GM12878 (cell line): ENCODE measurements around the gene PPT2. TPM values are rescaled to one million over a fixed set of nuclear protein-coding genes. Genes with fewer than 3 reads are reported as not detected.

Experiments used
- BMI1 ChIP-seq: fragments of 450-650 bp; IDR thresholded peaks from 2 replicates; pipeline ENCODE4 v1.6.1; 2016; ENCODE audit warnings: mild to moderate bottlenecking, moderate library complexity, borderline replicate concordance
- E4F1 ChIP-seq: fragments of 450-650 bp; IDR thresholded peaks from 2 replicates; pipeline ENCODE4 v1.6.1; 2018; ENCODE audit warnings: borderline replicate concordance, mild to moderate bottlenecking; ENCODE audit not compliant: partially characterized antibody
- FOS ChIP-seq: IDR thresholded peaks from 3 replicates; pipeline ENCODE4 v1.6.1; 2011; ENCODE audit warnings: borderline replicate concordance; ENCODE audit not compliant: insufficient read length; ENCODE audit errors: extremely low read depth
- FOXK2 ChIP-seq: fragments of 450-650 bp; IDR thresholded peaks from 2 replicates; pipeline ENCODE4 v1.6.1; 2017; ENCODE audit warnings: mild to moderate bottlenecking, moderate library complexity
- HCFC1 ChIP-seq: fragments of 150-350 bp; IDR thresholded peaks from 2 replicates; pipeline ENCODE4 v1.6.1; 2014; ENCODE audit warnings: low read length
- HDGF ChIP-seq: fragments of 450-650 bp; IDR thresholded peaks from 2 replicates; pipeline ENCODE4 v1.6.1; 2016; ENCODE audit warnings: antibody characterized with exemption
- KLF5 ChIP-seq: fragments of 450-650 bp; IDR thresholded peaks from 2 replicates; pipeline ENCODE4 v1.6.1; 2014; ENCODE audit warnings: mild to moderate bottlenecking; ENCODE audit not compliant: partially characterized antibody
- LARP7 ChIP-seq: fragments of 450-650 bp; IDR thresholded peaks from 2 replicates; pipeline ENCODE4 v1.6.1; 2017; ENCODE audit warnings: mild to moderate bottlenecking
- MAX ChIP-seq: IDR thresholded peaks from 2 replicates; pipeline ENCODE4 v1.6.1; 2012; ENCODE audit warnings: low read depth, low read length, improper control_type of control experiment
- MEF2B ChIP-seq: fragments of 450-650 bp; IDR thresholded peaks from 2 replicates; pipeline ENCODE4 v1.6.1; 2018; ENCODE audit warnings: mild to moderate bottlenecking, moderate library complexity; ENCODE audit not compliant: partially characterized antibody, poor library complexity, severe bottlenecking
- MXI1 ChIP-seq: fragments of 150-350 bp; IDR thresholded peaks from 2 replicates; pipeline ENCODE4 v1.6.1; 2011; ENCODE audit warnings: low read depth, mild to moderate bottlenecking, inconsistent platforms, low read length, improper control_type of control experiment
- NFYA ChIP-seq: IDR thresholded peaks from 2 replicates; pipeline ENCODE4 v1.6.1; 2011; ENCODE audit warnings: low read depth, mild to moderate bottlenecking, low read length, improper control_type of control experiment, borderline replicate concordance
- NFYB ChIP-seq: IDR thresholded peaks from 2 replicates; pipeline ENCODE4 v1.6.1; 2011; ENCODE audit warnings: low read depth, mild to moderate bottlenecking, low read length, improper control_type of control experiment, moderate library complexity; ENCODE audit not compliant: insufficient read depth
- NR2C2 ChIP-seq: IDR thresholded peaks from 2 replicates; pipeline ENCODE4 v1.6.1; 2011; ENCODE audit warnings: borderline replicate concordance, low read depth; ENCODE audit not compliant: control insufficient read depth, insufficient read length
- NRF1 ChIP-seq: conservative IDR thresholded peaks from 2 replicates; pipeline ENCODE4 v1.6.1; 2011; ENCODE audit warnings: mild to moderate bottlenecking, low read depth, low read length, improper control_type of control experiment
- RFX5 ChIP-seq: IDR thresholded peaks from 2 replicates; pipeline ENCODE4 v1.6.1; 2011; ENCODE audit warnings: low read depth, low read length, improper control_type of control experiment
- SKIL ChIP-seq: fragments of 450-650 bp; IDR thresholded peaks from 2 replicates; pipeline ENCODE4 v1.6.1; 2017; ENCODE audit warnings: mild to moderate bottlenecking, low read depth, inconsistent platforms; ENCODE audit not compliant: poor library complexity, severe bottlenecking
- SMAD1 ChIP-seq: fragments of 450-650 bp; IDR thresholded peaks from 2 replicates; pipeline ENCODE4 v1.6.1; 2018; ENCODE audit warnings: mild to moderate bottlenecking, low read depth; ENCODE audit not compliant: partially characterized antibody
- SP1 ChIP-seq: IDR thresholded peaks from one replicate; pipeline ENCODE4 v1.6.1; 2011; ENCODE audit warnings: low read depth, low read length
- TCF7 ChIP-seq: IDR thresholded peaks from 2 replicates; pipeline ENCODE4 v1.6.1; 2014; ENCODE audit warnings: antibody characterized with exemption, borderline replicate concordance
- ZNF207 ChIP-seq: fragments of 450-650 bp; IDR thresholded peaks from 2 replicates; pipeline ENCODE4 v1.6.1; 2014; ENCODE audit warnings: antibody characterized with exemption, mild to moderate bottlenecking, borderline replicate concordance
- polyA plus RNA-seq, 11 experiments: library from polyadenylated mRNA; depleted of rRNA in 4 of 11; unstranded in 6 of 11; stranded (reverse) in 5 of 11; fragments of >200 nt; fragmentation: Nextera tagmentation in 4 of 11; fragmentation: Illumina TruSeq in 1 of 11; extraction: Ambion mirVana in 4 of 11; extraction: Trizol in 1 of 11; gene quantifications; 1 replicate in 1 of 11; 2 replicates in 10 of 11; pipeline versions ENCODE4 v1.2.1 to v1.2.3, GENCODE V29; 2011 to 2016; ENCODE audit warnings: inconsistent platforms in 2 of 11, missing spikeins in 2 of 11, low read depth in 1 of 11
- total RNA-seq, 4 experiments: library from RNA; depleted of rRNA in 3 of 4; stranded (reverse); fragments of >200 nt in 3 of 4; fragmentation: Illumina TruSeq in 1 of 4; extraction: Trizol in 1 of 4; gene quantifications; 2 replicates each; pipeline versions ENCODE4 v1.2.1 to v1.2.3, GENCODE V29; 2013 to 2021
- TF ChIP-seq, protein P1 (sequence below): fragments of 450-650 bp; IDR thresholded peaks from 2 replicates; pipeline ENCODE4 v1.6.1; 2016; ENCODE audit warnings: mild to moderate bottlenecking
- TF ChIP-seq, protein P2 (sequence below): fragments of 450-650 bp; IDR thresholded peaks from 2 replicates; pipeline ENCODE4 v1.6.1; 2014; ENCODE audit warnings: mild to moderate bottlenecking

PPT2 gene
- total and polyA plus RNA-seq, 10 of the 15 experiments (the other 5 are each of a cell fraction or from before 2014, with no cell fraction given): 1.3 to 25.5 (median 5.5) TPM

DNA sequence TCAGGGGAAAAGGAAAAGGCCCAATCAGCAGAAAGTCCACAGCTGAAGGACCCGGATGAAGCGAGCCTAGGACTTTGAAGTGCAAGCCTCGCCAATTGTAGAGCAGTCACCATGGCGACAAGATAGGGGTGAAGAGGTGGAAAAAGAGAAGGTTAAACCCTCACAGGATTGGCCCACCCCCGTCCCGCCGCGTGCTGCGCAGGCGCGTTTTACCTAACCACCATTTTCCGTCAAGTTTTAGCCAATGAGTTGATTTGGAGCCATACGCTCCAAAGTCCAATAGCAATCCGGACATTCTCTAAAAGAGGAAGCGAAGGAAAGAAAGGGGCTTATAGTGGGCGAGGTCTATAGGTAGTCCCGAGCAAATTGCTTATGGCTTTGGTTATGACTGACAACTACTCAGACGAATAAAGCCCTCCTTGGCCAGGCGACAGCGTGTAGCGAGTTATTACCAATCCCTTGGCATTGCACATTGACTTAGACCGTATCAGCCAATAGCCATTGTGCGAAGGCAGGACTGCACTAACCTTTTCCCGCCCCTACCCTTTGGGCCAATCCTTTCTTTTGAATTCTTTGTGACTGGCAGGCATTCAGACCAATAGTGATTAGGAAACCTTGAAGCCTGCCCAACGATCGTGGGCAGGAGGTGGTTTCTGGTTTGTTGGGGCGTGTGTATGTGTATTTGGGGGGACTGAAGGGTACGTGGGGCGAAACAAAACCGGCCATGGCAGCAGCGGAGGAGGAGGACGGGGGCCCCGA, 24.0 kb downstream of the PPT2 start, which contains the start of gene RNF5 (continued):
- TF ChIP-seq HCFC1 (peak; percentile 6; the same call in 1 of the 2 replicates), SP1 (peak; percentile 98), SMAD1 (no peak), ZNF207 (peak; percentile 44; the same call in 1 of the 2 replicates), HDGF (peak; percentile 70; the same call in 1 of the 2 replicates), E4F1 (peak; percentile 43), LARP7 (no peak), NFYA (peak; percentile 100), TCF7 (peak; percentile 68; the same call in 1 of the 2 replicates), NFYB (peak; percentile 99), BMI1 (peak; percentile 98), NR2C2 (no peak), FOXK2 (peak; percentile 86), NRF1 (peak; percentile 74), MEF2B (peak; percentile 38), KLF5 (peak; percentile 97), SKIL (peak; percentile 92), FOS (peak; percentile 95), RFX5 (peak; percentile 67), MAX (peak; percentile 35; the same call in 1 of the 2 replicates), MXI1 (peak; percentile 93)
- TF ChIP-seq, protein P1, sequence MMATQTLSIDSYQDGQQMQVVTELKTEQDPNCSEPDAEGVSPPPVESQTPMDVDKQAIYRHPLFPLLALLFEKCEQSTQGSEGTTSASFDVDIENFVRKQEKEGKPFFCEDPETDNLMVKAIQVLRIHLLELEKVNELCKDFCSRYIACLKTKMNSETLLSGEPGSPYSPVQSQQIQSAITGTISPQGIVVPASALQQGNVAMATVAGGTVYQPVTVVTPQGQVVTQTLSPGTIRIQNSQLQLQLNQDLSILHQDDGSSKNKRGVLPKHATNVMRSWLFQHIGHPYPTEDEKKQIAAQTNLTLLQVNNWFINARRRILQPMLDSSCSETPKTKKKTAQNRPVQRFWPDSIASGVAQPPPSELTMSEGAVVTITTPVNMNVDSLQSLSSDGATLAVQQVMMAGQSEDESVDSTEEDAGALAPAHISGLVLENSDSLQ: peak; percentile 100
- TF ChIP-seq, protein P2, sequence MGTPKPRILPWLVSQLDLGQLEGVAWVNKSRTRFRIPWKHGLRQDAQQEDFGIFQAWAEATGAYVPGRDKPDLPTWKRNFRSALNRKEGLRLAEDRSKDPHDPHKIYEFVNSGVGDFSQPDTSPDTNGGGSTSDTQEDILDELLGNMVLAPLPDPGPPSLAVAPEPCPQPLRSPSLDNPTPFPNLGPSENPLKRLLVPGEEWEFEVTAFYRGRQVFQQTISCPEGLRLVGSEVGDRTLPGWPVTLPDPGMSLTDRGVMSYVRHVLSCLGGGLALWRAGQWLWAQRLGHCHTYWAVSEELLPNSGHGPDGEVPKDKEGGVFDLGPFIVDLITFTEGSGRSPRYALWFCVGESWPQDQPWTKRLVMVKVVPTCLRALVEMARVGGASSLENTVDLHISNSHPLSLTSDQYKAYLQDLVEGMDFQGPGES: peak; percentile 97
